ENCODE results near the gene AMPD3. TPM values are rescaled to one million over a fixed set of nuclear protein-coding genes. Genes with fewer than 3 reads are reported as not detected.

Gene AMPD3
- total and polyA plus RNA-seq, 7 donors: 4.2 to 8.1 (median 5.0) TPM

DNA sequence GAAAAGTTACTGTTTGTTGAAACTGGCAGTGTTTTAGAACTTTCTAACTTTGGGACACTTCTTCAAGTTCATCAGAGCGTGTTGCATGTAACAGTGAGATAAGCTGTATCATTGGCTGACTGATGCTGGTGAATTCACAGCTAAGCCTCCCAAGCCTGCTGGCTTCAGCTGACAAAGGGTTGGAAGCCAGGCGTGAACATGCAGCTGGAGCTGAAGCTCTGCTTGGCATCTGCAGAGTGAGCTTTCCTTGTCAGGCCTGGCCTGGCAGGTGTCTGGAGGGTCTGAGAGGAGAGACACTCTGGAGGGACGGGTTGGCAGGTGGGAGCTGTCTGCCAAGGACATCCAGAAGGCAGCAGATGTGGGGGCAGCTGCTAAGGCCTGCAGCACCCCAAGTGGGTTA lies 1.5 kb downstream of the AMPD3 start:
- 40 to 78% methylated on average over 3 of the region's 3 CpGs for WGBS, 2 donors
- H3K27me3 ChIP-seq: peaks cover 0 to 5% (median 4%) of the 10 kb centered on the region in 3 donors
- DNase-seq: no peak
- no peak for TF ChIP-seq EP300 (IDR thresholded peaks at IDR 0.05)
- no peak for TF ChIP-seq POLR2AphosphoS5 (IDR thresholded peaks at IDR 0.05)
- TF ChIP-seq POLR2A (IDR thresholded peaks at IDR 0.05): no peak
- TF ChIP-seq, protein P1, sequence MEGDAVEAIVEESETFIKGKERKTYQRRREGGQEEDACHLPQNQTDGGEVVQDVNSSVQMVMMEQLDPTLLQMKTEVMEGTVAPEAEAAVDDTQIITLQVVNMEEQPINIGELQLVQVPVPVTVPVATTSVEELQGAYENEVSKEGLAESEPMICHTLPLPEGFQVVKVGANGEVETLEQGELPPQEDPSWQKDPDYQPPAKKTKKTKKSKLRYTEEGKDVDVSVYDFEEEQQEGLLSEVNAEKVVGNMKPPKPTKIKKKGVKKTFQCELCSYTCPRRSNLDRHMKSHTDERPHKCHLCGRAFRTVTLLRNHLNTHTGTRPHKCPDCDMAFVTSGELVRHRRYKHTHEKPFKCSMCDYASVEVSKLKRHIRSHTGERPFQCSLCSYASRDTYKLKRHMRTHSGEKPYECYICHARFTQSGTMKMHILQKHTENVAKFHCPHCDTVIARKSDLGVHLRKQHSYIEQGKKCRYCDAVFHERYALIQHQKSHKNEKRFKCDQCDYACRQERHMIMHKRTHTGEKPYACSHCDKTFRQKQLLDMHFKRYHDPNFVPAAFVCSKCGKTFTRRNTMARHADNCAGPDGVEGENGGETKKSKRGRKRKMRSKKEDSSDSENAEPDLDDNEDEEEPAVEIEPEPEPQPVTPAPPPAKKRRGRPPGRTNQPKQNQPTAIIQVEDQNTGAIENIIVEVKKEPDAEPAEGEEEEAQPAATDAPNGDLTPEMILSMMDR (IDR thresholded peaks at IDR 0.05): no peak
- H3K9me3 ChIP-seq: no peaks in the 10 kb centered on the region
- peak overlapping the region; percentile 45 to 69 (median 56) for H3K27ac ChIP-seq
- H3K36me3 ChIP-seq: no peaks in the 10 kb centered on the region
- peak overlapping the region in 3 of 4 donors; percentile 20 to 35 (median 28) for H3K4me3 ChIP-seq
- intact Hi-C loops (cut with DNase I): no loop called here
- peaks cover 0 to 17% (median 11%) of the 10 kb centered on the region in 4 donors for H3K4me1 ChIP-seq

DNA sequence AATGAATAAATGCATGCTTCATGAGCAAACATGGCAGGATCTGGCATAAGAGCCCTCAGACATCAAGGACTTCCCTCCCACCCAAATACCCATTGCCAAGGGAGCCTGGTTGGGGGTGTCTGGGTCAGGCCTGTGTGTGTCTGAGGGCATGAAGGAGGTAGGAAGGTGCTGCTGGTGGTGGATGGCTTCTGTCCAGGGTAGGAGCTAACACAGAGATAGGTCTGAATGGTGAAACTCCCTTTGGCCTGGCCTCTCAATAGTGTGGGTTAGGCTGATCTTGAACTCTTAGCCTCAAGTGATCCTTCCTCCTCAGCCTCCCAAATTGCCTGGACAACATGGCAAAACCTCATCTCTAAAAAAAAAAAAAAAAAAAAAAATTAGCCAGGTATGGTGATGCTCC lies 2.8 kb downstream of the AMPD3 start:
- DNase-seq: no peak
- Histone ChIP-seq H3K9me3 (no peaks in the 10 kb centered on the region), H3K27me3 (no peaks in the 10 kb centered on the region), H3K27ac (peak overlapping the region in 1 of 4 donors; percentile 10), H3K4me3 (no peak overlapping the region), H3K36me3 (no peaks in the 10 kb centered on the region), H3K4me1 (peaks cover 0 to 17% (median 10%) of the 10 kb centered on the region in 4 donors)
- TF ChIP-seq, protein P1 (IDR thresholded peaks at IDR 0.05): no peak
- no peak for TF ChIP-seq POLR2A (IDR thresholded peaks at IDR 0.05)
- no peak for TF ChIP-seq EP300 (IDR thresholded peaks at IDR 0.05)
- TF ChIP-seq POLR2AphosphoS5 (IDR thresholded peaks at IDR 0.05): no peak
- intact Hi-C loops (cut with DNase I): no loop called here

DNA sequence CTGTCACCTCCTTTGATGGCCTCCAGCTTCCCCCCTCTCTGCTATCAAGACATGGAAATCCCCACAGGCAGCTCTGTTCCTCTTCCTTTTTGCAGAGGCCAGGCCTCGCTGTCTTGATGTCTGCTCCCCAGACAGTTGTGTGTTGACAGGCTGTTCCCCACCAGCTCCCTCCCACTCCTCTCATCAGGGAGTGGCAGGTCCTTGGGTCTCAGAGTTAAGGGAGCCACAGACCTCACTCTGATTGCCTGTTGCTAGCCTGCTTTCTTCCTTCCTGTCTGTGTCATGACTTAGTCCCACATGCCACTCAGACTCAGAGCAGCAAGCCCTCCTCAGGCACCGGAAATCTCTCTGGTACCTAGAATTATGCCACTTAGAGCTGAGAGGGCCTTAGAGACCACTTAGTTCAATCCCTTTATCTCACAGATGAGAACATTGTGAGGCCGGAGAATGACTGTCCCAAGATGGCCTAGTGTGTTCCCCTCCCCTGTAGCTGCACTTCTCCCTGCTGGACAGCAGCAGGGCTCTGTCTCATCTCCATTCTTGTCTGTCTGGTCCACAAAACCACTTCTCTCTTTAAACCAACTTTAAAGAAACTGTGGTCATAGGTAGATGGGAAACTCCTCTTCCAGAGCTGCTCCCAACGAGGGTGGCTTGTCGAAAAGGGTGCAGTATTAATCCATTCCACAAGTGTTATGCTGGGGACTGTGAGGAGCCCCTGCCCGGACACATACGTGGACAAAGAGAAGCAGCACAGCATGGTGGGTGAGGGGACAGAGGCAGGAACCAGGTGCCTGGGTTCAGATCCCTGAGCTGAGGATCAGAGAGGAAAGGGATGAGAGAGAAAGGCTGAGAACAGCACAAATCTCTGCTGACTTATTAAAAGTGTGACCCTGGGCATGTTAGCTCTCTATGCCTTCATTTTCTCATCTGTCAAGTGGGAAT lies 4.2 kb downstream of the AMPD3 start:
- no peaks in the 10 kb centered on the region for H3K9me3 ChIP-seq
- H3K4me1 ChIP-seq: peaks cover 0 to 17% (median 10%) of the 10 kb centered on the region in 4 donors
- H3K4me3 ChIP-seq: no peak overlapping the region
- intact Hi-C loops (cut with DNase I): no loop called here
- no peak for TF ChIP-seq EP300 (IDR thresholded peaks at IDR 0.05)
- no peak for TF ChIP-seq POLR2AphosphoS5 (IDR thresholded peaks at IDR 0.05)
- TF ChIP-seq, protein P1 (IDR thresholded peaks at IDR 0.05): no peak
- no peak for TF ChIP-seq POLR2A (IDR thresholded peaks at IDR 0.05)
- H3K36me3 ChIP-seq: no peaks in the 10 kb centered on the region
- DNase-seq: no peak
- 61 to 76% methylated on average over 7 of the region's 7 CpGs for WGBS, 2 donors
- H3K27ac ChIP-seq: peak overlapping the region in 1 of 4 donors; percentile 7
- no peaks in the 10 kb centered on the region for H3K27me3 ChIP-seq

DNA sequence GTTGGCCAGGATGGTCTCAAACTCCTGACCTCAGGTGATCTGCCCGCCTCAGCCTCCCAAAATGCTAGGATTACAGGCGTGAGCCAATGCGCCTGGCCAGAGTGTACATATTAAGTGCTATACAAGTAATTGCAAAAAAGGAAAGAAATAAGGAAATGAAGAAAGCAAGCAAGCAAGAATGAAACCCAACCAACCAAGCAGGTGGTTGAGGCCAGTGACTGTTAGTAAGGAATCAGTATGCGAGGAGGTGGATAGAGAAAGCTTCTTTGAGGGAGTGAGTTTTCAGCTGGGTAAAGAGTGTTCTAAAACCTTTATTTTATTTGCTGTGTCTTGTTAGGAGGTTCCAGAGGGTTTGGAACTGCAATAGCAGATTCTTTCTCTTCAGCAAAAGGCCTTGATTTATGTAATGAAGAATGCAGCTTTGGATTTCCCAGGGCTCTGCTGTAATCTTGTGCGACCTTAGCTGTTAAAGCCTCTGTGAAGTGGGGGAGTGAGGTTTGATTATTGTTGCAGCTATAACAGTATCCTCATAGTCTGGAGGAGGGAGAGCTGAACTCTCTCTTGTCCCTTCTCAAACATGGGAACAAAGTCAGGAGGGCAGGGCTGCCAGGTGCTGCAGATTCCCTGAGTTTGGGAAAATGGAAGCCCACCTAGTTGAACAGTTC lies 5.7 kb downstream of the AMPD3 start:
- H3K36me3 ChIP-seq: no peaks in the 10 kb centered on the region
- H3K9me3 ChIP-seq: no peaks in the 10 kb centered on the region
- 77 to 93% methylated on average over 5 of the region's 5 CpGs for WGBS, 2 donors
- no peak for DNase-seq
- H3K4me1 ChIP-seq: peaks cover 0 to 10% (median 7%) of the 10 kb centered on the region in 4 donors
- no peak overlapping the region for H3K4me3 ChIP-seq
- no peak overlapping the region for H3K27ac ChIP-seq
- H3K27me3 ChIP-seq: no peaks in the 10 kb centered on the region
- TF ChIP-seq POLR2AphosphoS5 (IDR thresholded peaks at IDR 0.05) (no peak), POLR2A (IDR thresholded peaks at IDR 0.05) (no peak), EP300 (IDR thresholded peaks at IDR 0.05) (no peak)
- TF ChIP-seq, protein P1 (IDR thresholded peaks at IDR 0.05): no peak
- intact Hi-C loops (cut with DNase I): no loop called here

All from sigmoid colon (tissue), 7 donors.